ENCODE results near the gene UBE2D2. TPM values are rescaled to one million over a fixed set of nuclear protein-coding genes. Genes with fewer than 3 reads are reported as not detected.

The UBE2D2 gene
- total RNA-seq, 1 experiment from 2014 or later = 79.3 TPM

DNA sequence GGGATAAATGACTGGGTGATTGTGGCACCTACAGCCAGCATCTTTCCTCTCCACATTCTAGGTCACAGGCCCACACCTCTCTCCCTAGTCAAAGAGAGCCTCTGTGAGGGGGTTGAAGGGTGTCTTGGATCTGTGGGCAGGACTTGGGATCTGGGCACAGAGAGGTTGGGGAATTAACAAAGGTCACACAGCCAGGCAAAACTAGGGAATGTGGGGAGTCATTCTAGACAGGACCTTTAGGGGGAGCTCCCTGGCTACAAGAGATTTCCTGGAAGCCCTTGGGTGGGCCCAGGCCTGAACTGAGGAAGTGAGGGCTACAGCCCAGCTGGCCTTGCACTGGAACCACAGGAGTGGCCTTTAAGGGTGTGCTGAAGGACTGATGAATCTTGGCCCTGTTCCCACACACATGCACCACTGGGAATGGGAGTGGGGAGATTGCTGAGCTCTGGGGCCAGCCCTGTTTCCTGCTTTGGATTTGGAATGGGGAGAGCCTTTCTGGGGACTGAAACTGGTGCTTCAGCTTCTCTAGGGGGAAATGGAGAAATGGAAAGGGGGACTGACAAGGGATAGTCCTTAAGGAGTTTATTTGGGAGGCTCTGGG is 74.6 kb downstream of the UBE2D2 start:
- peak; percentile 95 for DNase-seq (ENCODE audit: low spot score)

DNA sequence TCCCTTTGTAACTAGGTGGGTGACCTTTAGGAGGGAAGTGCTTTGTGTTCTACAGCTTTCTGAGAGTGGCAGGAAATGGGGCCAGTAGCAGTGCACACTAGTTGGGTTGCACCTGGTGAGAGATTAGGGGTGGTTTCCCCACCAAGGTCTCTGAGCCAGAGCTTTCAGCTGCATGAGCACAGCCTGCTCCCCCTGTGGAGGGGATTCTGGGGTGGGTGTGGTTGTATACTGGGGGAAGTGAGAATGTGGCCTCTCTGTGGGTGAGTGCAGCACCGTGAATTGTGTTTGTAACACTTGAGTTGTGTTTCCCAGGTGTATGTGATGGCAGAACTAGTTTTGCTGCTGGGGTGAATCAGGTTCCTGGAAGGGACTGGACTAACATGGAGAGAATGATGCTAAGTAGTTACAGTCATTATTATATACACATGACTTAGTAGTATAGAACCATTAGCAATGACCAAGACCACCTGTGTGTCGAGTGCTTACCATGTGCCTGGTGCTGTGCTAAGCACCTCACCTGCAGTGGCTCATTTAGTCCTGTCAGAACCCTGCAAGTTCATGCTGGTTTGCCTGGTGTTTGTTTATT is 75.2 kb downstream of the UBE2D2 start:
- DNase-seq (ENCODE audit: low spot score) = no peak

DNA sequence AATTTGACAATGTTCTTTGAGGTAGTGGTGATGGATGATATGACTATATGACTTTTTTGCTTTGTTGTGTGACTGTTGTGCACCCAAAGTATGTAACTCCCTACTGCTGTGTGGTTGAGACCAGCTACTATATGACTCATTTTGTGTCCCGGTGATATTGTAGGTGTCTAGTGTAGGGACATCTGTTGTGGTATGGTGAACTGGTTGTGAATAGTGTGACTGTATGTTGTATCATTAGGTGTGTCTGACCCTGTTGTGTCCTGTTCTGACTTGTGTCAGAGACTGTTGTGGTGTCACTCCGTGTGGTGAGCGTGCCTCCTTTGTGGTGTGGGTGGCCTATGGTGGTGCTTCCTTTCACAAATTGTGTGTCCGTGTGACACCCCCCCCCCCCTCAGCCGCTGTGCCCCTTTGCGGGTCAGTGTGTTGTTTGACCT is 75.9 kb downstream of the UBE2D2 start:
- peak; percentile 64 for DNase-seq (ENCODE audit: low spot score)

- peak; percentile 66 for DNase-seq (ENCODE audit: low spot score)
Observed at GRCh38 chr5:139637438-139638089, 76.4 kb downstream of the UBE2D2 start.

DNA sequence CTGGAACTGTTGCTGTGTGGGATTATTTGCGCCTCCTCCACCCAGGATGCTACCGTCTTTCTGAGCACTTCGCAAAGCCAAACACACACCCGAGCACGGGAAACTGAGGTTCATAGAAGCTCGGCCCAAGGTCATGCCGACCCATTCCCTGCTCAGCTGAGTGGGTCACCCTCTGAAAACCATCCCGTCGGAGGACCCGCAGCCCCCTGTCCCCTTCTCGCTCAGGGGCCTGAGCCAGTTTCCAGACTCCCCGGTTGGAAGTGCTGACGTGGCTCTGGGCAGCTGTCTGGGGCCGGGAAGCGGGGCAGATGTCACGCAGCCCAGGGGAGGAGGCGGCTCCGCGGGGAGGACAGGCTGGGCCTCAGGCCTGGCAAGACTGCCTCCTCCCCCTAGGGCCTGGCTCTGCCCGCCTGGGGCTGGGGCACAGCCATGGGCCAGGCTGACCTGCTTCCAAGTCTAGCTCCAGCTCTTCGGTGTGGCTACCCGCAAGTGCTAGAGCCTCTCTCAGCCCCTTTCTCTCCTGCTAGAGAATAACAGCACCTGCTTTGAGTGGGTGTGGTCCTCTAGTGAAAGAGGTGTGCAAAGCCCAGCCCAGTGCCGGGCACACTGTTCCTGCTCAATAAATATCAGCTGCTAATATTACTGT is 77.1 kb downstream of the UBE2D2 start:
- DNase-seq (ENCODE audit: low spot score) = peak; percentile 48

- DNase-seq (ENCODE audit: low spot score) = no peak
Observed at GRCh38 chr5:139638736-139639618, 77.8 kb downstream of the UBE2D2 start.

- peak; percentile 25 for DNase-seq (ENCODE audit: low spot score)
Observed at GRCh38 chr5:139639619-139640380, 78.7 kb downstream of the UBE2D2 start.

GRCh38 chr5:139640421-139641115 is 79.4 kb downstream of the UBE2D2 start:
- DNase-seq (ENCODE audit: low spot score) = no peak

GRCh38 chr5:139641116-139642080 is 80.3 kb downstream of the UBE2D2 start:
- DNase-seq (ENCODE audit: low spot score) = no peak

GRCh38 chr5:139642213-139642612 is 81.1 kb downstream of the UBE2D2 start:
- no peak for DNase-seq (ENCODE audit: low spot score)

DNA sequence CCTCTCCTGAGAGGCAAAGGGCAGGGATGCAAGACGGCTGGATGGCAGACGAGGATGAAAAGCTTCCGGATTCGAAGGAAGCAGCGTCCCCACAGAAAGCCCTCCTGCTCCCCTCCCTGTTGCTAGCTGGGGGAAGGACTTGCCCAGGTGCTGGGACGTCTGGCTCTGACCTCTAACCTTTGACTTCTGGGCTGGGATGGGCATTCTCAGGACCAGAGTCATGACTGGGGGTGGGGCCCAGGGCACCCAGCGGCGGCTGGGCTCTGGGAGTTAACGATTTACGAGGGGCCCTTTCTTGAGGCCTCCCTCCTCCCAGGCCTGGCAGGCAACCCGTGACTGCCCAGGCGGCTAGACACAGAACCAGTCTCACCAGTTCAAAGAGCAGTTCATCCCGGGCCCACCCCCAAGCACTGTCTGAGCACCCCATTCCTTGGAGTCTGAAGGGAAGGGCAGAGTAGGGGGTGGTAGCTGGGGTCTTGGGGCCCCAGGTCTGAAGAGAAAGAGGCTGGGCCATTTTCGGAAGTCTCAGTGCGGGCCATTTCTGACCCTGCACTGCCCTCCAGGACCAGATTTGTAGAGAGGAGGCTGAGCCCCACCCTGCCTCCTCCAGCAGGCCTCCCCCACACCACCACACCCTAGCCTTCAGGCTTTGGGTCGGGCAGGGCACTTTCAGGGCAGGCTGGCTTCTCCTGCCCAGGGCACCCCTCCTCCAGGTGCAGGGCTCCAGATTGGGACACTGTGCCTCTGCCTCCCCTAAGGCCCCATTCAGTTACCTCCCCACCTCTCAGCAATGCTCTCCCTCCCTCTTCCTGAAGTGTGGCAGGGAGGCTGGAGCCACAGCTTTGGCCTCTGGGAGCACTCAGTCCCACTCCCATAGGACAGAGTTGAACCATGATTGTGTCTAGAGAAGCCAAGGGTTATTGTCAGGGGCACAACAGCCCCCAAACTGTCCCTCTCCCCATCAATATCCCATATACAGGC is 82.0 kb downstream of the UBE2D2 start:
- no peak for DNase-seq (ENCODE audit: low spot score)

- no peak for DNase-seq (ENCODE audit: low spot score)
Observed at GRCh38 chr5:139644001-139644456, 82.9 kb downstream of the UBE2D2 start.

DNA sequence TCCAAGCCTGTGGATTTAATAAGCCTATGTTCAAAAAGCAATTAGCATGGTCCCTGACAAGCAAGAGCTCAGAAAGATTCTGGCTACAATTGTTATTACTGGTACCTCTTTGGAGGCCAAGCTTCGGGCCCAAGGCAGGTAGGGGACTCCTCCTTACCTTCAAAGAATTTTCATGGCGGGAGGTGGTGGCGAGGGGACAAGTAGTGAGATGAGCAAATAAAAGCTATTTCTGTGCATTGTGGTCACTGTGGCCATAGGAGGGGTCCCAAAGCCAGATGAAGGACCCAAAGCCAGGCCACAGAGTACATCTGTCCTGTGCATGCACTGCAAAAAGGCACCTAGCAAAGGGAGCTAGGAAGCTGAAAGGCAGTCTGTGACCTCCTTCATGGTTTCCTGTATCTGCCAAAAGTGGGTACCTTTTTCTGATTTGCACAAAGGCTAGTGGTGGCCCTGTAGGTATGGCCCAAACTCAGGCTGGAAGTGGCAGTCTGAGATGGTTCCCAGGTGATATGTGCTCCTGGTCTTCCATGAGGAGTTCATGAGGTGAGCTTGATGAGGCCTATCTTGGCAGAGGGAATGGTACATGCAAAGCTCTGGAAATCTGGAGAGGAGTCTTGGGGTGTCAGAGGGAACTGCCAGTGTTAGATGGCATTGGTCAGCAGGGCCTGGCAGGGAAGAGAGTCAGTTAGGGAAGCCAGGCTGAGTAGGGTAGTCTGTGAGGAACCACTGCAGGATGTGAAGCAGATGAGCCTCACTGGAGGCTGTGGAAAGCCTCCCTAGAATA is 83.7 kb downstream of the UBE2D2 start:
- no peak for DNase-seq (ENCODE audit: low spot score)

DNA sequence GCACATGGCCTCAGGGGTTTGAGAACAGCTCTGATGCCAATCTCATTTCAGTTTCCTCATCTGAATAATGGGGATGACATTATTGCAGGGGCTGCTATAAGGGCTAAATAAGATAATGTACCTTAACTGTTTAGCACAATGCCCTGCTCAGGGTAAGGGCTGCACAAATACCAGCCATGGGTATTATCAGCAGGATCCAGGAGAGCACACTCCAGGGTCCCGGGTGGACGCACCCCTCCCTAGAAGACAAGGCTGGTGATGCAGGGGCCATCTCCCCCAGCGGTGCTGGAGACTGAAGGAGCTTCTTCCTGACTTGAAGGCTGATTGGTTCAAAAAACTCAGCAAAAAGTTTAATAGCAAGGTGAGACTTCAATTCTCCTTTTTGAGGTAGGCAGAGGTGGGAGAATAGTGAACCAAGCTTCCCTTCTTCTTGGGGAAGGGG is 84.3 kb downstream of the UBE2D2 start:
- no peak for DNase-seq (ENCODE audit: low spot score)

DNA sequence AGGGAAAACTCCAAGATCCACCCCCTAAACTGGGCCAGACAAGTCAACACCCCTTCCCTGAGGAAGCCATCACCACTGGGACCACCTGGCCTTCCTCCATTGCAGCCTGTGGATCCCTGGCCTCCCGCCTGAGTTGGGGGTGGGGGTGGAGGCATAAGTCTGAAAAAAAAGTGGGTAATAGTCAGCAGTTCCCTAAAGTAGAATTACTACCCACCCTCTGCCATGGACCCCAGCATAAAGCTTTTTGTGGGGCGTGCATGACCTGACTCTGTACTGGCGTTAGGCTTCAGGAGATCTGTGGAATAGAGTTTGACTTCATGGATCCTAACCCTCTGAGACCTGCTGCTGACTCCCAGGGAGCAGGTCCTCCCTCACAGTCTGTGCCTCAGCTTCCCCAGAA is 85.0 kb downstream of the UBE2D2 start:
- DNase-seq (ENCODE audit: low spot score) = no peak

GRCh38 chr5:139646912-139647505 is 85.9 kb downstream of the UBE2D2 start:
- no peak for DNase-seq (ENCODE audit: low spot score)
